Measurements from ENCODE around the gene EDIL3.

The EDIL3 gene

DNA sequence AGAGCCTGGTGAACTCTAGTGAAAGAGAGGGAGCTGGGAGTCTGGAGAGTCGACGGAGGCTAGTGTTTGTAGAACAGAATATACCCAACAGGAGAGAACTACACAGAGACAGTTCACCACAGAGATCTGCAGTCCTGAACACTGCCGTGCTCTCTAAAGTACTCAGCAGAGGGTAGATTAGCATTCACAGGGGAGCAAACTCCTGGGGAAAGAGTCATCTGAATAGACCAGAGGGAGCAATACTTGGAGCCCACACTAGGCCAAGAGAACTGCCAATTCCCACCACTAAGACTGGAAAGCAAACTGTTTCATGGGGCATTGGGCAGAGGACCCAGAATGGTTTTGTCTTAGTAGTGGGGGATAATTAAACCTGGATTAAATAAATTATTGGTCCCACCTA lies 235.6 kb downstream of the EDIL3 start:
- no peak for DNase-seq

DNA sequence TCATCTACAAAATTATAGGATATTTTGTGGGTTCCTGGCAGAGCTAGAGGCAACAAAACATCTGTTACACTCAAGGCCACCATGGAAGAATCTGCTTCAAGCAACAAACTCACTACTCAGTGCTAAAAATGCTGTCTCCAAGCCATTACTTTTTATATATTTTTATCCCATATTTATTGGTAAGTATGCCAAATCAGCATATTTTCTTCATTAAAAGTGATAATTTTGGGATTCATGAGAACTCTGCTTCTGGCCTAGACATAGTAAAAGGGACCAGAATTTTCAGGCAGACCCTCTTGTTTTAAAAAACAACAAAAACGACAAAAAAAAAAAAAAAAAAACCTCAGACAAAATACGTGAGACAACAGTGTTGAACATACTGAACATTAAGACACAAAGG lies 236.0 kb downstream of the EDIL3 start:
- DNase-seq, result no peak

DNA sequence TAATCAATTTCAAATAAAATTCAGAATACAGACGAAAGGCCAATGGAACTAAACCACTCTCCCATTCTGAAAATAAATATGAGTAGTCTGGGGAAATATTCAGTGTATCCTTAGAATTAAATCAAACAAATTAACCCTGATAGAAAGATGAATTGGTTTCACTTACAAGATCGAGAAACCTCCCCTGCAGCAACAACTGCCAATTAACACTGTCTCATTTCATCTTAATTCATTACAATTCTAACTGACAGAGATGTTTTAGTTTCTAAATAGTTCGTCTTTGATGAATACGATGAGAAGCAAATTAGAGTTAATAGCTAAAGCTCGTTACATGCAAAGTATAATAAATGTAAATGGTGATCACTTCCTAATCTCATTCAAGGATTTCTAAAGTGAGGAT lies 247.1 kb downstream of the EDIL3 start:
- no peak for DNase-seq

DNA sequence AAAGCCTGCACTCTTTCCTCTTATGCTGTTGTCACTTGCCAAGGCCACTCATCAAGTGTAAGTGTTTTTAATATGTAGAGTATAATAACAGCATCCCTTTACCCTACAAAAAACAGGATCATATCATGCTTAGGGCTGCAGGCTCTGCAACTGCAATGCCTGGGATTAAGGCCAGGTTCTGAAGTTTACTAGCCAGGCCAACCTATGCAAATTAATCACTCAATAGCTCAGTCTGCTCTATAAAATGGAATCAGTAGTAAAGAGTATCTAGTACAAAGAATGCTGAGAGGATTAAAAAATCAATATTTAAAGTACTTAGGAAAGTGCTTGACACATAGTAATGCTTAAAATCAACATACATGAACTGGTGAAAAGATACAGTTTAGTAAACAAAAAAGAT lies 253.3 kb downstream of the EDIL3 start:
- DNase-seq, result no peak

DNA sequence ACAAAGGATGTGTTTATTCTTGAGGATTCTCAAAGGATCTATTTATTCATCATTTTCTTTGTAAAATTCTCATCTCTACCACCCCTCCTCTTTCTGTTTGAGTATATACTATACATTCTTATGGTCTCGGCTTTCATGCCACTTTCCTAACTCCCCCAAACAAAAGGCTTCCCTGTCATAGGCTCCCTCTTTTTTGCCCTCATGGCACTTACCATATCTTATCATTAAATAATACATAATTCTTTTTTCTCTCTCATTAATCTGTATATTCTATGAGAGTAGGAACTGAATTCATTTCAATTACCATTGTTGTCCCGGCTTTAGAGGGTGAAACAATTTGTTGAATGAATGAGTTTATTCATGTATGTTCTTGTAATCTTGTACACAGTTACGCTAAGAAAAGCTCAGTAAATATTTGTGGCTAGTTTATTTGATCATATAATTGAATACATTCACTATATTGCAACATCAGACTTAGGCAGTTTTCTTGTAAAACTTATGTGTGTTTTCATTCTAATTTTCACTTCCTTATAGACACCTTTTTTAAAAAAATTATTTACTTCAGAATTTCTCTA lies 254.6 kb downstream of the EDIL3 start:
- no peak for DNase-seq

DNA sequence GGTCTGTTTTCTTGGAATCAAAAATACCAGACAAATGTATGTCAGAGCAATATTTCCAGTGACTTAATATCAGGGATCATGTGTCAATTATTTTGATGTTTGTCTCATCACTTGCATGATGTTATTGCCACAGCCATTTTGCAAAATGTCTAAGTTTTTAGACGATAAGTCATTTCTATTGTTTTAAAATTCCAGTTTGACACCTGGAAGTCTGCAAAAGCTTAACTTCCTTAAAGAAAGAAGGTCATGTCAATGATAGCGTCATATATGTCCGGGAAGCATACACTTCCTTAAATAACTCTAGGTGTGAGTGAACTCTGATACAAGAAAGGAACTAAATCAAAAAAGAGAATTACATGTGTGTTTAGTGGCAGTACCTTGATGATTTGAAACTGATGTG lies 259.5 kb downstream of the EDIL3 start:
- no peak for DNase-seq

DNA sequence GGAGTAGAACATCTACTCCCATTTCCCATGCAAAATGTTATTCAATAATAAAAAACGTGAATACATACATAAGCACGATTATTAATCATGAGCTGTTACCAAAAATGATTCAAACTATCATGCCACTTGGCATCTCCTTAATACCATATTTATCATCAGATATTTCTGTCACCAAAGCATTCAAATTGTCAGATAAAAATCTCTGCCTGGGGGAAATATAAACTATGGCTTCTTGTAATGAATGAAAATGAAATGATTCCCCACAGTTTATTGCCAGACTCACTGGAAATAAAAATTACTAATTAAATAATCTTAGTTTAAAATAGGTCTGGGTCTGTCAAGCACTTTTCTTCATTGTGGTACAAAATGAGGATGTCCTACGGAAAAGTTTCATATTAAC lies 265.4 kb downstream of the EDIL3 start:
- no peak for DNase-seq

DNA sequence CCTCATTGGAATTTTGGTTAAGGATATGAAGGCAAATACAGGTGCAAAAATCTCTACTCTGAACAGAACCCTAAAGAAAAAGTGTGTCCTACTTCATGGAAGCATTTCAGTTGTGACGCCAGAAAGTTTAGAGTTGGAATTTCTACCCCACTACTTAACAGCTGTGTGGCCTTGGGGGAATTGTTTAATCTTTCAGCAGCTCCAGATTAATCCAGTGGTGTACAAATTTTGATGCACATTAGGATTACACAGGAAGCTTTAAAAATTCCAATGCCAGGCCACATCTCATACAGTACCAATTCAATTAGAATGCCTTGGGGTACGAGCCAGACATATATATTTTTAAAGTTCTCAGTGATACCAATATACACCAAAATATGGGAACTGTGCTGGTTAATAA lies 266.1 kb downstream of the EDIL3 start:
- no peak for DNase-seq

DNA sequence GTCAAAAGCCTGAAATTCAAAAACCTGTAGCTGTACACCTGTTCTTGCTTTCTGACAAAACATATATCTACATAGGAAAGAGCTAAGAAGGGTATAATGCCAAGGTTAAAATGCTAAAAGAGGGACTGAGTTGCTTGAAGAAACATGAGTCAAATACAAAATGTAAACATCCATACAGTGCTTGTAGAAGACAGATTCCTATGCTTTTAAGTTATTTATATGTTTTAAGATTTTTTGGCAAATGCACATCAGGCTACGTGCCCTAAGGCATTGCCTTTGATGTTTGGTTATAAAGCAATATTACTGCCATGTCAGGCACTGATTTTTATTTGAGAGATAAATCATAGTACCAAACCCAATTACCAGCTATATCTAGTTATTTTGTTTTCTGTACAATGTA lies 269.0 kb downstream of the EDIL3 start:
- no peak for DNase-seq

- DNase-seq, result no peak
These were observed 271.2 kb downstream of the EDIL3 start for GRCh38 chr5:84113246-84114105.

DNA sequence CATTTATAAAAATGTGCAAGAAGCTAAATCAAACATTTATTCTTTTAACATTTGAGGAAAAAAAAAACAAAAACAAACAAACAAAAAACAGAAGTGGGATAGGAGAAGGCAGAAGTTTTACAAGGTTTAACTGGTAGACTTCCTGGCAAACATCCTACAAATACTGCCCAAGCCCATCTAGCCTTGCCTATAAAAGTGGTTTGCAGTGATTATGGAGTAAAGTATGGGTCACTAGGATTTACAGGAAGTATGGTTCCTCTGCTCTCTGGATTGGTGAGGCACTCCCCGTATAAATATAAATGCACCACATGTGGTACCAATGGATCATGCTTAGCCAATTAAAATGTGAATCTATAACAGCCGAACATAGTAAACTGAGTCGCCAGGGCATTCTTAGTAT lies 291.9 kb downstream of the EDIL3 start:
- no peak for DNase-seq

- DNase-seq, result no peak
These were observed 293.4 kb downstream of the EDIL3 start for GRCh38 chr5:84091127-84091799.

DNA sequence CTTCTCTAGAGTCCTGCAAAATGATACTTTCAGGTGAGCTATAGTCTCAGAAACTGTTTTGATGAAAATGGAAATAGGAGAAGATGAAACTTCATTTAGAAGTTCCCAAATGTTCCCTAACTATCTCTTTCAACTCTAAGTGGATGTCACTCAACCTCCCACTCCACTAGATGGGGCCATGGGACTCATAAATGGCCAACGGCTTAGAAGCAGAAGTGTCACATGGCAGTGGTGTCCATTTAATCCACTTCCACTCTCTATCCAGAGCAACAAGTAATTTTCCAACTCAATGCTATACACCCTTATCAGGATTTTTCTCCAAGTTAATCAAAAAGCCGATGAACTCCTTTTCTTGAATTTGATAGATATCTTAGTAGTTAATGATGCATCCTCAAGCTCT lies 295.7 kb downstream of the EDIL3 start:
- DNase-seq, result no peak

DNA sequence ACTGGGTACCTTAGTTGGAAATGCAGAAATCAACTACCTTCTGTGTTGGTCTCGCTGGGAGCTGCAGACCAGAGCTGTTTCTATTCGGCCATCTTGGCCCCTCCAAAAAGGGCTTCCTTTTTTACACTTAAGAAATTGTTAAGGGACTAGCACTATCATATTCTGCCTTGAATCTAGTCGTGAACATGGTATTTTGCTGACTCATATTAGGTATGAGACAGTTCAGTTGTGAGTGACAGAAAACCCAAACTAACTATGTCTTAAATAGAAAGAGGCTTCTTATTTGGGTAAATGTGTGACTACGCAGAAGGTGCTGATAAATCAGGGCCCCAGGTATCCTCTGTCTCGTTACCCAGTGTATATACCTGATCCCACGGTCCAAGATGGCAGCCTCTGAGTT lies 298.2 kb downstream of the EDIL3 start:
- DNase-seq, result no peak

GRCh38 chr5:84085387-84086041 lies 299.2 kb downstream of the EDIL3 start:
- no peak for DNase-seq

GRCh38 chr5:84080908-84081307 lies 303.8 kb downstream of the EDIL3 start:
- DNase-seq, result no peak

DNA sequence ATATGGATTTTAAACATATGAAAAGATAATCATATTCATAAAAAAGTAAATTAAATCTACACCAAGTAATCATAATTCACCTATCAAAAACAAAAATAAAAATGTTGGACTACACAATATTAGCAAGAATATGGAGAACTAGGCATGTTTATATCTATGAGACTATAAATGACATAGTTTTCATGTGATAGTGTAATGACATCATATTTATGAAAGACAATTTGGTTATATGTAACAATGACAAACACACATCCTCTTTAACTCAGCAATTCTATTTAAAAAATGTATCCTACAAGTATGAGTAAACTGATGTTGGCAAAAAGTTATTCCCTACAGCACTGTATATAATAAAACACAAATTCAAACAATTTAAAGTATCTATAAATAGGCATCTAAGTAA lies 312.3 kb downstream of the EDIL3 start:
- no peak for DNase-seq

GRCh38 chr5:84069608-84070179 lies 315.0 kb downstream of the EDIL3 start:
- DNase-seq, result no peak

DNA sequence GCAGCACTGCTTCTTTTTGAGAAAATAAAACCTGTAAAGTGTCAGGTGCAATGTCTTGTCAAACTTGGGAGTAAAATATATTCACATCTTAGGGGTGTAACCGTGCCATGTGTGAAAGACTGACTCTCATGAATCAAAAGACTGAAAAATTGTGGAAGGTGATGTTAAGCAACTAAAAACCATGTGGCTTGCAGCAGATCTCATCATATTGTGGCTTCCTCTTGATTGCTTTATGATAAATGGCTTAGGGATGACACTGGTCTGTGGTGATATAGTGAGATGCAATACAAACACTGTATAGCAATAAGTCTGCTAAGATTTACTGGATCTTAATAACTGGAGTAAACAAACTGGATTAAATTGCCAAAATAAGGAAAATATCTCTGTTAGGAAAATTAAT lies 321.6 kb downstream of the EDIL3 start:
- DNase-seq, result no peak

DNA sequence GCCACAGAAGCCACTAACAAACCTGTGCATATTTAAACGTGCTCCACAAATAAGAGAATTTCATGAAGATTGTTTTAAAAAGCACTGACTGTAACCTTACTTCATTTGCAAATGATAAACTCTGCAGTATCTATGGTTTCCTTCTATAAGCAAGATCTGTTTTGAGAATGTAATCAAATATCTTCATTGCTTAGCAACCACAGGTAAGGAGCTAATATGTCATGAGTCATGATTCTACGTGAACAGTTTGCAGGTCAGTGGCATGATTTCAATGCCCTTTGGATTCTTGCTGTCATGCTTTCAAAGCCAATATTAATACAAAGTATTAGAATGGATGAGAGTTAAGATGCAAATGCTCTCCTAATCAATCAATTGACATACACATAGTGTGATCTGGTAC lies 325.0 kb downstream of the EDIL3 start:
- no peak for DNase-seq

DNA sequence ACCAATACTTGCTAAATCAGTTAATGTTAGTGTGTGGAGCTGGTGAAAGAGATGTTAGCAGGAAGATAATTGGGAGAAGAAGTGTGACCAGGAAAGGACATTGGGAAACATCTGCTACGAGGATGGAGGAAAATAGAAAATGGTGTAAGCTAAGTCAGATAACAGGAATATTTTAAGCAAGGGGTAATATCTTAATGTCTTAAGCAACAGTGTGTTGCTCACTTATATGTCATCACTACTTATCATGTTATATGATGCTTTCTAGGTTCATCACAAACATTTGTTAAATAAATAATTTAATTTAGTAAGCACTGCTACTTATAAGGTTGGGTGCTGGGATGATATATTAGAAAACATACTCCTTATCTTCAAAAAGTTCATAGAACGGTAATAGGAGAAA lies 326.1 kb downstream of the EDIL3 start:
- no peak for DNase-seq

GRCh38 chr5:84057211-84057610 lies 327.5 kb downstream of the EDIL3 start:
- DNase-seq, result no peak

DNA sequence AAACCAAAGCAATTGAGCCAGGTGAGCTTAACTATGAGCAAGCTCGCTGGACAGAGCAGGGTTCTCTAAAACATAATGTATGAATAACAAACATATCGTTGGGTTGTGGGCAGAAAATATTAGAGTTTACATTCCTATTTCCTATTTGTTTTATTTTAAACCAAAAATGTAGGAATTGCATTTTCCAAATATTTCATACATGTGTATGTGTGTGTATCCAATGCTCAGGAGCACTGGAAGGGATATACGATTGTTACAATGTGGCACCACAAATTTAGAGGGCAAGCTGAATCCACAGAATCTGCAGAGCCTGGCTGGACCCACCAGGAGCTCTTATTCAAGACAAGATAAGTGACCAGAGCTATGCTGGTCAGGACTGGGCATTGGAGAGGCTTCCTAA lies 338.7 kb downstream of the EDIL3 start:
- DNase-seq, result no peak
